Right atrium auricular region (tissue), 2 donors: ENCODE measurements around the gene KCMF1. TPM values are rescaled to one million over a fixed set of nuclear protein-coding genes. Genes with fewer than 3 reads are reported as not detected.

Source experiments
- DNase-seq: peaks from one replicate; pipeline ENCODE4 v3.0.0-alpha.2; 2019; ENCODE audit warnings: low spot score
- H3K27ac ChIP-seq, 2 donors: fragments of 200-600 bp; sonication (generic); 1 replicate in 1 of 2; 2 replicates in 1 of 2; pipeline ENCODE4 v1.5.1; 2016 to 2019
- H3K27me3 ChIP-seq, 2 donors: fragments of 200-600 bp; sonication (generic); one replicate each; pipeline versions ENCODE4 v1.5.1 to v1.6.0; 2017 to 2019
- H3K36me3 ChIP-seq: fragments of 200-600 bp; sonication (generic); one replicate; pipeline ENCODE4 v1.5.1; 2016
- H3K4me1 ChIP-seq, 2 donors: fragments of 200-600 bp; sonication (generic); one replicate each; pipeline versions ENCODE4 v1.5.1 to v1.6.0; 2017 to 2019
- H3K4me3 ChIP-seq, 2 donors: fragments of 200-600 bp; sonication (generic); 1 replicate in 1 of 2; 2 replicates in 1 of 2; pipeline ENCODE4 v1.5.1; 2017 to 2019; ENCODE audit warnings: mild to moderate bottlenecking in 1 of 2, moderate library complexity in 1 of 2
- H3K9me3 ChIP-seq, 2 donors: fragments of 200-600 bp; sonication (generic); one replicate each; pipeline ENCODE4 v1.5.1; 2019
- CTCF ChIP-seq, 2 donors: fragments of 200-600 bp; sonication (generic); IDR thresholded peaks; one replicate each; pipeline ENCODE4 v1.5.1; 2019; ENCODE audit warnings: antibody characterized with exemption in 2 of 2
- total RNA-seq, 2 donors: library from RNA; depleted of rRNA; stranded (reverse); fragments of >200 nt; gene quantifications; one replicate each; pipeline ENCODE4 v1.1.0, GENCODE V29; 2016

Gene KCMF1
- total RNA-seq, 2 donors from 2014 or later: 53.1 to 69.5 TPM

- no peak for TF ChIP-seq CTCF (IDR thresholded peaks at IDR 0.05)
- H3K36me3 ChIP-seq: no peaks in the 10 kb centered on the region
- H3K4me1 ChIP-seq: no peaks in the 10 kb centered on the region
Measured at GRCh38 chr2:85071096-85071495, 100.1 kb downstream of the KCMF1 start.

GRCh38 chr2:85073033-85073432 is 102.1 kb downstream of the KCMF1 start:
- Histone ChIP-seq H3K4me3 (no peak overlapping the region), H3K36me3 (no peaks in the 10 kb centered on the region), H3K9me3 (no peaks in the 10 kb centered on the region), H3K27ac (no peak overlapping the region), H3K27me3 (no peaks in the 10 kb centered on the region), H3K4me1 (no peaks in the 10 kb centered on the region)
- DNase-seq: no peak
- TF ChIP-seq CTCF (IDR thresholded peaks at IDR 0.05): no peak

More at GRCh38 chr2:85071096-85071495, 100.1 kb downstream of the KCMF1 start:
- no peak overlapping the region for H3K4me3 ChIP-seq
- H3K27ac ChIP-seq: no peak overlapping the region
- no peaks in the 10 kb centered on the region for H3K27me3 ChIP-seq
- no peaks in the 10 kb centered on the region for H3K9me3 ChIP-seq
- no peak for DNase-seq

GRCh38 chr2:85076618-85077274 is 105.8 kb downstream of the KCMF1 start:
- no peak overlapping the region for H3K4me3 ChIP-seq
- H3K36me3 ChIP-seq: no peaks in the 10 kb centered on the region
- no peak for DNase-seq
- no peak for TF ChIP-seq CTCF (IDR thresholded peaks at IDR 0.05)
- peaks cover 0 to 6% of the 10 kb centered on the region in 2 donors for H3K9me3 ChIP-seq
- H3K27me3 ChIP-seq: no peaks in the 10 kb centered on the region
- no peak overlapping the region for H3K27ac ChIP-seq
- no peaks in the 10 kb centered on the region for H3K4me1 ChIP-seq

DNA sequence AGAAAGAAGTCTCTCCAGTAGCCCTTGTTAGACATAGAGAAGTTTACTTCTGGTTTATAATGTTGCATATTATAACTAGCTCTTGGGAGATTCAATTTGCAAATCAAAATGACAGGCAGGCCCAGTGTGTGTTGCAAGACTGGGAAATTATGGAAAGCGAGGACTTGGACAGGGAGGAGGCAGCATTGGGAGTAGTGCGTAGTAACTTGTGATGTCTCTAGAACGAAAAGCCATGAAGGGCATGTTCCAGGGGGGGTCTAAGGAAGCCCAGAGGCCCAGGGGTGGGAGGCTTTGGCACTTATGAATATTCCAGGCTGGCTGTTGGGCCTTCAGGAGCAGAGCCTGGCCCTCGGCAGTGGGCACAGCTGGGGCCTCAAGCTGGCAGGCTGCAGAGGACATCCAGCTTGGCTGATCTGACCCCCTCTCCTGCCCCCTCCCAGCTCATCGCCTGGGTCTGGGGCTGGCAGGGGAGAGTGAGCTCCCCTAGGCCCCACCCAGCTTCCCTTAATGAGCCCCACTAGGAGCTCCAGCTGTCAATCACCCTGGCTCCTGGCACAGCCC is 107.0 kb downstream of the KCMF1 start:
- TF ChIP-seq CTCF (IDR thresholded peaks at IDR 0.05): no peak

DNA sequence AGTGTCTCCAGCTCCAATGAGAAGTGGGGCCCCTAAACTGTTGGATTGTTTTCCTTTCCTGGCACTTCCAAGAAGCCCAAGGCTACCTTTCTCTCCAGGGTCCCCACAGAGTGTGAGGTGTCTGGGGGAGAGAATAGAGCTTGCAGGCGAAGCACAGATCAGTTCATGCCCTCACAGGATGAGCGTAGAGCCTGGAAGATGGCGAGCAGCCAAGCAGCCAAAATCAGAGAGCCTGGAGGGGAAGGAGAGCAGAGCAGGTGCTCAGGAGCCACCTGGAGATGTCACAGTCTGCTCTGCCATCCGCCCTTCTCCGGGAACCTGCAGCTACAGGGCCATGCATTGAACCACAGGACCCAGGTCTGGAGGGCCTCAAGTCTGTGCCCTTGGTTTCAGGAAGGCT is 107.6 kb downstream of the KCMF1 start:
- no peaks in the 10 kb centered on the region for H3K4me1 ChIP-seq
- no peak overlapping the region for H3K27ac ChIP-seq
- H3K4me3 ChIP-seq: no peak overlapping the region
- H3K36me3 ChIP-seq: no peaks in the 10 kb centered on the region
- H3K27me3 ChIP-seq: no peaks in the 10 kb centered on the region
- TF ChIP-seq CTCF (IDR thresholded peaks at IDR 0.05): no peak
- H3K9me3 ChIP-seq: peaks cover 0 to 17% of the 10 kb centered on the region in 2 donors
- DNase-seq: no peak

More for the DNA sequence above, 107.0 kb downstream of the KCMF1 start:
- DNase-seq: no peak
- Histone ChIP-seq H3K36me3 (no peaks in the 10 kb centered on the region), H3K4me1 (no peaks in the 10 kb centered on the region), H3K27ac (no peak overlapping the region), H3K27me3 (no peaks in the 10 kb centered on the region), H3K9me3 (peaks cover 0 to 17% of the 10 kb centered on the region in 2 donors), H3K4me3 (no peak overlapping the region)
